ENCODE results near the gene CCDC92. TPM values are rescaled to one million over a fixed set of nuclear protein-coding genes. Genes with fewer than 3 reads are reported as not detected.
A peak's percentile ranks its signal among the peaks of the same experiment; 100 is the strongest.
"Not testable (repeated sequence)": the region's sequence is repeated elsewhere in the genome, so short reads cannot be mapped to it uniquely, and the experiment has no call there.

The CCDC92 gene
- total RNA-seq, 1 experiment from 2014 or later, result 0.63 TPM

DNA sequence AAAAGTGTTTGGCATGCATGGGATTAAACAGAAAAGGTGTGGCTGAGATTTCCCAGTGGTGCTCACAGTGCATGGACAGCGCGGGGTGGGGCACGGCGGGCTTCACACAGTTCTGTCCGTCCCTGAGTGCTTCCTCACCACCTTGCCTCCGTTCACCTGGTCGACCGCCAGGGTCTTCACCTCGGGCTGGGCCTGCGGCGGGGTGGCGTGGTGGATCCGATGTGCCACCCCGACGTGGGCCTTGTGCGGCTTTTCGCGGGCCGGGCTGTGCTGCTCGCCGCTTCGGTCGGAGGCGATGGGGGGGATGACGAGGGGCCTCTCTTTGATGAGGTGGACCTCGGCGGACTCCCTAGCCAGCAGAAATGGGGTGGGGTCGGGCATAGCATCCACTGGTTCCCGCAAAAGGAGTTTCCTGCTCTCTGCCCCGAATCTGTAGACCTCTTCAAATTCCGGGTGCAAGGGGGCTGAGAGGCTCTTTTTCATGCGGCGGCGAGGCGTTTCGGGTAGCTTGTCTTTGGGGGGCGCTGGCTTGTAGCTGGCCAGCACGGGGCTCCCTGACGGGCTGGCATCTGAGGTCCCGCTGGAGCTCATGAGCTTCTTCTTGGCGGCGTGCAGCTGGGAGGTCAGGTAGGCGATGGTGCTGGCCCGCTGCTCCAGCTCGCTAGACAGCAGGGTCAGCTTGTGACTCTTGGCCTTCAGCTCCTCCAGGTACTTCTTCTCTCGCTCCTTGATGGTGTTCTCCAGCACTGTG, 35.5 kb downstream of the CCDC92 start:
- no peak for DNase-seq (ENCODE audit: low read depth)

DNA sequence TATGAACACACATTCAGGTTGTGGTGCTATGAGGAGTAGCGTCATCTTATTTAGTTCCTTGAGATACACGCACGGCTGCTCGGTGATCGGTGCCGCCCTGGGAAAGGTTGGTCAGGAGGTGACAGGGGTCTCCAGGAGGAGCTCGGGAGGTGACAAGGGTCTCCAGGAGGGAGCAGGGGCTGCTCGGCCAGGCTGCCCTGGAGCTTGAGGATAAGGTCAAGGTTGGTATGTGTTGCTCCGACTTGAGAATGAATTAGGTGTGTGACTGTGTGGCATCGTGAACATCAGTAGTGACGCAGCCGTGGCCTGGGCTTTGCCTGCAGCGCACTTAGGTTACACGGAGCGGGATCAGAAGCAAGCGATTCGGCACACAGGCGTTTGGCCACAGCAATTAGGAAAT, 36.2 kb downstream of the CCDC92 start:
- no peak for DNase-seq (ENCODE audit: low read depth)

DNA sequence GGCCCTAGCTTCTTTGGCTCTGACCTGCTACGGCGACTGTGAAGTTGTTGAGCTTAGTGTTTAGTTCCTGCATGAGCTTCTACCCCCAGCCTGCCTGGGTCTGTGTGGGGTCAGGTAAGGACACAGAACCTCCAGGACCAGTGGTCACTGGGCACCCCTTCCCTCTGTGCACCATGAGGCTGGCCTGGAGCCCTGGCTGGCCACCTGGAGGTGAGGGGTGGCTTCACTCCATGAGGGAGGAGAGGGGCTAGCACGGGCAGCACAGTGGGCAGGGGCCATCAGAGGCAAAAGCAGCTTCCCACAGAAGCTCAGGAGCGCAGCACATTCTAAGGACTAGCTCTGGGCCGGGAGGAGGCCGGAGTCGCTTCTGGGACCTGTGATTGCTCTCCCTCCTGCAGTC, 36.7 kb downstream of the CCDC92 start:
- DNase-seq (ENCODE audit: low read depth), result no peak

DNA sequence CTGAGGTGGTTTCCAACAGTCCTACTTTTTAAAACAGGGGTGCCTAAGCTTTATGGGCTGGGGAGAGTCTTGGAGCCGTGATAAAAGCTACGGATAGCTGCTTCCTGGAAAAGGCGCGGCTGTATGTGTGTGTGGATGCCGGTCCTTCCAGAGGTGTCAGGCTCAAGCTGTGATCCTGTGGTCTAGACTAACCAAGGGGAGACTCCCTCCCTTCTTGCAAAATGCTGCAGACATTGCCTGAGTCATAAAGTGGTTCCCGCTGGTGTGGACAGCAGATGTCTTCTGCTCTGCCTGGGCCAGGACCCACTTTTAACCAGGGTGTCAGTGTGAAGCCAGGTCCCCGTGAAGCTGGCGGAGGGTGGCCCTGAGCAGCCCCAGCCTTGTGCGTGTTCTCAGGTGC, 37.8 kb downstream of the CCDC92 start:
- DNase-seq (ENCODE audit: low read depth), result peak; percentile 35

DNA sequence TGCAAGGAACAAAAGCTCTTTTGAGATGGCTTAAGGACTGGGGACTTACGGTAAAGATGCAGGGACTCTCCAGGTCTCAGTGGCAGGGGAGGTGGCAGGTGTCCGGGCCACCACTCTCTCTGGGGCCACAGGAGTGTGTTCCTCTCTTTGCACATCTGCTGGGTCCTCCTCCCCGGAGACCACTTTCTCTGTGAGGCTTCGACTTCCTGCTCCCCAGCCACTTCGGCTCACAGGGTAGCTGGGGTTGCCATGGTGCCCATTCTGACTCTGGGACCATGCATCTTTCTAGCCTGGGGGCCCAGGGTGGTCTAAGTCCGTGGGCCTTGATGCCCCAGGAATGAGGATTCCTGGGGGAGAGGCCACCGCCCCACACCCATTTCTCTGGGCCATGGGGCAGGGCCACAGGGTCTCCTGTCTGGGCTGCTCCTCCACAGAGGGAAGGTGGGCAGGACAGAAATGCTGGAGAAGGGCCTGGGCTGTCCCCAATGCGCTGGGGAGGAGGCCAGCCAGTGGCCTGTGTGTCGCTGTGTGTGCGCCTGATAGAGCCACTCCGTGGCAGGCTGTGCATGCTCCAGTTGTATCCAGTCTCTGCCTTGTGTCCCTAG, 38.5 kb downstream of the CCDC92 start:
- DNase-seq (ENCODE audit: low read depth), result no peak

DNA sequence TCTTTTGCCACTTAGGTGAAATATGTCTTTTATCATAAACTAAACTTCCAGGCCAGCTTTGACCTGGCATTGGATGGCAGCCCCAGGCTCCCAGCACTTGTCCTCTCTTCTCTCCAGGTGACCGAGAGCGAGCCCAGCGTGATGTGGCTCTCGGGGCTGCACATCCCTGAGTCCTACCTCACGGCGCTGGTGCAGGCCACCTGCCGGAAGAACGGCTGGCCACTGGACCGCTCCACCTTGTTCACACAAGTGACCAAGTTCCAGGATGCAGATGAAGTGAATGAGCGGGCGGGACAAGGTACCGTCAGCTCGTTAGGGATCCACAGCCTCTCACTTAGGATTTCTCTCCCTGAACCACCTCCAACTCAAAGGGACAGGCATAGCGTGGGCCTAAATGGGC, 39.4 kb downstream of the CCDC92 start:
- no peak for DNase-seq (ENCODE audit: low read depth)

DNA sequence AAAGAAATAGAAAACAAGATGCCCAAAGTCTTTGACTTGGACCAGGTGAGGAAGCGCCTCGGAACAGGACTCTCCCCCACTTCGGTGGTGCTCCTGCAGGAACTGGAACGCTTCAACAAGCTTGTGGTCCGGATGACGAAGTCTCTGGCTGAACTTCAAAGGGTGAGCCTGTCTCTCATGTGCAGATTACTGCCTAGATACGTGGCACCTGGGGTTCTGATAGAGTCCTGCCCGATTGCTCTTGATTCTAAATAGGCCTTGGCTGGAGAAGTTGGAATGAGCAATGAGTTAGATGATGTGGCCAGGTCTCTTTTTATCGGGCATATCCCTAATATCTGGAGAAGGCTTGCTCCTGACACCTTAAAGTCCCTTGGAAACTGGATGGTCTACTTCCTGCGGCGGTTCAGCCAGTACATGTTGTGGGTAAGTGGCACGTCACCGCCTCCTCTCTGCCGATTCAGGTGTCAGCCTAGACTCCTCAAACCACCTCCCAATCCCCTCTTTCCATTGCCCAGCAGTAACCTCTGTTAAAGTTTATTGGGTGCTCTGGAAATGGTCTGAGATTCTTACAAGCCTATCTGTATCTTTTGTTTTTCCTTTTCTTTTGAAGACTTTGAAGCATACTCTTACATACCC, 40.8 kb downstream of the CCDC92 start:
- no peak for DNase-seq (ENCODE audit: low read depth)

DNA sequence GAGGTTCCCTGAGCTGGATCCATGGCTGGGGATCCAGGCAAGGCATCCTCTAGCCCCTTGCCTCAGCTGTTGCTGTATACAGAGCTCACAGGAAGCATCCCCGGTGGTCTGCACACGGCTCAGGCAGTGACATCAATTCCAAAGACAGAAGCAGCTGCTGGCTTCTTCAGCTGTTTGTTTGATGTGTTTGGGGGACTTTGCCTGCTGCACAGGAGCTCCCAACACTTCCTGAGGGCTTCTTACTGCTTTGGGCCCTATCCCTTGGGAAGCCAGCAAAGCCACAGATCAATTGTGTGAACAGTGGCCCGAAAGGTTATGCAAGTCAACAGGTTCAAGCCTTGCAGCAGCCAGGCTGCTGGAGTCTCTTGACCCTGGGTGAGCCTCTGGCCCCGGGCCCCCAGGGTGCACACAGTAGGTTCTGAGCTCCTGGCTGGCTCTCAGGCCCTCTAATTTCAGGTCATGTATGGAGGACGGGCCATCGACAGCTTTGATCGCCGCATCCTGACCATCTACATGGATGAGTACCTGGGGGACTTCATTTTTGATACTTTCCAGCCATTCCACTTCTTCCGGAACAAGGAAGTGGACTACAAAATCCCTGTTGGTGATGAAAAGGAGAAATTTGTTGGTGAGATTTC, 42.6 kb downstream of the CCDC92 start:
- no peak for DNase-seq (ENCODE audit: low read depth)

DNA sequence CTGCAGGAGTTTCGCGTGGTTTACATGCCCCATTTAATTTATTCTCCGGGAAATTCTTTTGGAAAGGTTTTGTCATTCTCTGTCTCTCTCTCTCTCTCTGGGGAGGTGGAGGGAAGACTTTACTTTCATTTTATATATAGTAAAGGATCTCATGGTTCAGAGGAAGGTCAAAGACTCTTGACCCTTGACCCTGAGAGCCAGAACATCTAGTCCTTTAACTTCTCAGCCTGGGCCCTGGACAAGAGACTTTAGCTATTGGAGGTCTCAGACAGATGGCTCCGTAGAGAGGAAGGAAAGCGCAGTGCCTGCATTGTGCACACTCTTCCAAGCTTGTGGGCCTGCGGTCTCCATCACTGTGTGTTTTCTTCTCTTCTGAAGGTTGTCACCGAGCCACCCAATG, 43.7 kb downstream of the CCDC92 start:
- DNase-seq (ENCODE audit: low read depth), result no peak

DNA sequence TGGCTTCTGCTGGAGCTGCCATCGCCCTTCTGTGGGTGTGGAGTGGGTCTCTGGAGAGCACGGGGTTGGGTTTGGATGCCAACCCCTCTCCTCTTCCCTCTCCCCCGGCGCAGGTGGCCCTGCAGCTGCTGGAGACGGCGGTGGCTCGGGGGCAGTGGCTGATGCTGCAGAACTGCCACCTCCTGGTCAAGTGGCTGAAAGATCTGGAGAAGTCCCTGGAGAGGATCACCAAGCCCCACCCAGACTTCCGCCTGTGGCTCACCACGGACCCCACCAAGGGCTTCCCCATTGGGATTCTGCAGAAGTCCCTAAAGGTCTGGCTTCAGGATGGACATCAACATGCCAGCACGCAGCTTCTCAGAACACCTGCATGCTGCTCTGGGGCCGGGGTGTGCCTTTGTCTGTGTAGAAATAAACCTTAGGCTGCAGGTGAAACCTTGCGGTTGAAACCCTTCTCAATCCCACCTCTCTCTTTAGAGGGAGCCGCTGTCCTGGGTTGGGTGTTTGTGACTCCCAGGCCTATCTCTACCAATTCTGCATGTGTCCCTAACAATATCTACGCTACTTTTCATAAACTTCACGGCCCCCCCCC, 44.3 kb downstream of the CCDC92 start:
- DNase-seq (ENCODE audit: low read depth), result no peak

DNA sequence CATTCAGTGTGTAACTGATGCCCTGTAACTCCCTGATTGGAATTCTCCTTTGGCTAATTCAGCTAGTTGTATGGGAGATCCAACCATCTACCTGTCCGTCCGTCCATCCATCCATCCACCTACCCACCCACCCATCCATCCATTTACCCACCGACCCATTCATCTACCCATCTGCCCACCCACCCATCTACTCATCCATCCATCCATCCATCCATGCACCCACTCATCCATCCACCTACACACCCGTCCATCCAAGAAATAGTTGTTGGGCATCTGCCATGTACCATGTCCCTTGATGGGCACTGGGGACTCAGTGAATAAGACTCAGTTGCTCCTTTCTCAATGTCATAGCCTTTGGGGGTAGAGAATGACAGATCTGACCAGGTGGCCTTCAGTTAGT, 48.1 kb downstream of the CCDC92 start:
- DNase-seq (ENCODE audit: low read depth), result no peak

DNA sequence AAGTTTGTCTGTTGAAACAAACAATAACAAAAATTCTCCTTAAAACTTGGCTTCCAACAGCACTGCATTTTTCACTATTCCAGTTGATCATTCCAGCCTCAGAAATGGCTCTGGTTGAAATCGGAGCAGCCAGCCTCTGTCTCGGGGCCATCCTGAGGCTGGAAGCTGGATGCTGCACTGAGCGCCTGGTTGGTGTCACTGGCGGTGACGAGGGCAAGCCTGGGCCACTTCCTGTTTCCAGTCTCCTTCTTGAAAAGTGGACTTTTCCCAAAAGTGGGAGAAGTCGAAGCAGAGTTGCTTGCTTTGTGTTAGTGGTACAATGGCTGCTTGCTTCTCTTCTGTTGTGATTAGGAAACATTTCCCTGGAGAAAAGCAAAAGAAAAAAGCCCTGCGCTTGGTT, 48.7 kb downstream of the CCDC92 start:
- no peak for DNase-seq (ENCODE audit: low read depth)

DNA sequence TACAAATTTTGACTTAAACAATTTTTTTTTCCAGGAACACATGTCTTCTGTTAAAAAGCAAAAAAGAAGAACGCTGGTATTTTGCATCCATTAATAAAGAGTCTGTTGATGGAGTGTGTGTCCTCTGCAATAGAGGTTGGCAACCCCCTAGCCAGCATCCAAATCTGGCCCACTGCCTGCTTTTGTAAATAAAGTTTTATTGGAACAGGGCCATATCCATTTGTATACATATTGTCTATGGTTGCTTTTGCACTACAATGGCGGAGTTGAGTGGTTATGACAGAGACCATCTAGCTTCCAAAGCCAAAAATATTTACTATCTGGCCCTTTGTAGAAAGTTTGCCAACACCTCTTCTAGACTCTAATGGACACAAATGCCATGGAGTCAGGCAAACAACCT, 49.6 kb downstream of the CCDC92 start:
- DNase-seq (ENCODE audit: low read depth), result no peak

DNA sequence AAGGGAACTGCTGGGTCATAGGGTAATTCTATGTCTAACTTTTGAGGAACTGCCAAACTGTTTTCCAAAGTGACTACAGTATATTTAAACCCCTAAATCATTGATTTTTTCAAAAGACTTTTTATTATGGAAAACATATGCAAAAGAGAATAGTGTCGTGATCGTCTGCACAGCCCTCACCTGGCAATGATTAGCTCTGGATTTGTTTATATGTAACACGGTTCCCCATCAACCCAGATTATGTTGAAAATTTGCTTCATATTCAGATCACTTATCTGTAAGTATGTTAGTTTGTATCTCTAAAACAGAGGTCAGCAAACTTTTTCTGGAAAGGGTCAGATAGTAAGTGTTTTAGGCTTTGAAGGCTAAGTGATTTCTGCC, 52.7 kb downstream of the CCDC92 start:
- no peak for DNase-seq (ENCODE audit: low read depth)

DNA sequence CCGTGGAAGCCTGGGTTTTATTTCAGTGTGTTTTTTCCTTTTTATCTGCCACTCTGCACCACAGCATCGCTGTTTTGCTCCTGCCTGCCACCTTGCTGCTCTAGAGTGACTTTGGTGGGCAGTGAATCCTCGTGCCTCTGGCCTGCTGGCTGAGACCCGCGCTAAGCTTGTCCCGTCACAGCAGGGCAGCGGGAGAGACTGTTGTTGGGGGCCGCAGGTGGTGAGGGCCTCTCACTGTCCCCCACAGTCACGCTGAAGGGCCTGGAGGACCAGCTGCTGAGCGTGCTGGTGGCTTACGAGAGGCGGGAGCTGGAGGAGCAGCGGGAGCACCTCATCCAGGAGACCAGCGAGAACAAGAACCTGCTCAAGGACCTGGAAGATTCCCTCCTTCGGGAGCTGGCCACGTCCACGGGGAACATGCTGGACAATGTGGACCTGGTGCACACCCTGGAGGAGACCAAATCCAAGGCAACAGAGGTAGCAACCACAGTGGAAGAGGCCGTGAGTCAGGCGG, 55.2 kb downstream of the CCDC92 start:
- no peak for DNase-seq (ENCODE audit: low read depth)

DNA sequence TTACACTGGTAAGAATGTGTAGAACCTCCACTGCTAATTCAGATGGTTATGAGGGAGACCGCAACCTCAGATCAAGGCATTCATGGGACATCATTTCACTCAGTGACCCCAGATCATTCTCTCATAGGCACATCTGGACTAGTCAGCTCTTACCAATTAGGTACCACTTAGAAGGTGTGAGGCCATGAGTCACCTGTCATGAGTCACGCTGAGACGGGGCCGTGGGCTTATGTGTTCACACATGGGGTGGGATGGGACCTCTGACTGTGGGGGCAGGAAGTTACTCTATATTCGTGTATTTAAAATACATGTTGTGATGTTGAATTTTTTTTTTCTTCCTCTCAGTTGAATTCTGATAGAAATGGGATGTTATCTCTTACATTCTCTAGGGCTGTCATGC, 55.9 kb downstream of the CCDC92 start:
- no peak for DNase-seq (ENCODE audit: low read depth)

DNA sequence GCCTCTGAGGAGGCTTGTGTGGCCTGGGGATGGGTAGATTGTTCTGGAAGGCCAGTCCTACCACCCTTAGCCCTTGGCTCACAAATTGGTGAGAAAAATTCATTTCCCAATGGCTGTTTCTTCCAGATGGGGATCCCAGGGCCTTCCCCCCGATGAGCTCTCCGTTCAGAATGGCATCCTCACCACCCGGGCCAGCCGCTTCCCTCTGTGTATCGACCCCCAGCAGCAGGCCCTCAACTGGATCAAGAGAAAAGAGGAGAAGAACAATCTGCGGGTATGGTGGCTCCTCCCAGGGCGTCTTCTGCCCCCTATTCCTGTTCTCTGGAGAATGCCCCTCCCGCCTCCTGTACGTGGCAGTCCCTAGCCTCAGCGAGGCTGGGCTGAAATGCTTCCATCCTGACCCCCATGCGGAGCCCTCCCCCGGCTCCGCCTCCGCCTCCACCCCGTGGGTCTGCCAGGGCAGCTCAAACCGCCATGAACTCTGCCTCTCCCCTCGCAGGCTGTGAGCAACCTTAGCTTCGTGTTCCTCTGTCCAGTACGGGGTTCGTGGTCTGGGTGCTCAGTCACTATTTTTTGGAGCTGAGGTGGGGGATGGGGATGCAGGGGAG, 57.8 kb downstream of the CCDC92 start:
- no peak for DNase-seq (ENCODE audit: low read depth)

DNA sequence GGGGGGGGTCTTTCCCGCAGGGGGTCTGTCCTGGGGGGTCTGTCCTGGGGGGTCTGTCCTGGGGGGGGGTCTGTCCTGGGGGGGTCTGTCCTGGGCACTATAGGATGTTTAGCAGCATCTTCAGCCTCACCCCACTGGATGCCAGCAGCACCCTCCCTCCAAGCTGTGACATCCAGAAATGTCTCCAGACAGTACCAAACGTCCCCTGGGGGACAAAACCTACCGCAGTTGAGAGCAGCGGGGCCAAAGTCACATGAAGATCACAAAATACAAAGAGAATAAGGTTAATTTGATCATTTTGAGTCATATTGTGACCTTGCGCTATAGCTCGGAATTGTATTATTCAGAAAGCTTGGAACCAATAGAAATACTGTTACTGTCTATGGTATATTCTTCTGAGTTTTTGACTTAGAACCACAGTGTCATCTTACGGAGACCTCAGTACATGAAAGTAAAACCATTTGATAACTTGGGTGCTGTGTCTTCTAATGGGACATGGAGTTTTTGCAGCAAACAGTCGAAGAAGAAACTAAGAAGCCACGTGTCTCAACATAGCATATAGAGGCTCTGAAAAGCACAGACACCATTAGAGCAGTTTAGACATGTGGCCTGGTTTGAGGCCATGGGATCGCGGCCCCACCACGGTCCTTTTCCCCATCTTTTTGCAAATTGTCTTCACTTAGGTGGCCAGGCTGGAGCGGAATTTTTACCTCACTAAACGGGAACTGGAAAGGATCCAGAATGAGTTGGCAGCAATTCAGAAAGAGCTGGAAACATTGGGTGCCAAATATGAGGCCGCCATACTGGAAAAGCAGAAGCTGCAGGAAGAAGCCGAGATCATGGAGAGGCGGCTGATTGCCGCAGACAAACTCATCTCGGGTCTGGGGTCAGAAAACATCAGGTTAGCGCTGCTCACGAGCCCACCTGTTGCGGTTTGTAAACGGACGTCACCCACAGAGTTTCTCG, 59.9 kb downstream of the CCDC92 start:
- DNase-seq (ENCODE audit: low read depth), result no peak

DNA sequence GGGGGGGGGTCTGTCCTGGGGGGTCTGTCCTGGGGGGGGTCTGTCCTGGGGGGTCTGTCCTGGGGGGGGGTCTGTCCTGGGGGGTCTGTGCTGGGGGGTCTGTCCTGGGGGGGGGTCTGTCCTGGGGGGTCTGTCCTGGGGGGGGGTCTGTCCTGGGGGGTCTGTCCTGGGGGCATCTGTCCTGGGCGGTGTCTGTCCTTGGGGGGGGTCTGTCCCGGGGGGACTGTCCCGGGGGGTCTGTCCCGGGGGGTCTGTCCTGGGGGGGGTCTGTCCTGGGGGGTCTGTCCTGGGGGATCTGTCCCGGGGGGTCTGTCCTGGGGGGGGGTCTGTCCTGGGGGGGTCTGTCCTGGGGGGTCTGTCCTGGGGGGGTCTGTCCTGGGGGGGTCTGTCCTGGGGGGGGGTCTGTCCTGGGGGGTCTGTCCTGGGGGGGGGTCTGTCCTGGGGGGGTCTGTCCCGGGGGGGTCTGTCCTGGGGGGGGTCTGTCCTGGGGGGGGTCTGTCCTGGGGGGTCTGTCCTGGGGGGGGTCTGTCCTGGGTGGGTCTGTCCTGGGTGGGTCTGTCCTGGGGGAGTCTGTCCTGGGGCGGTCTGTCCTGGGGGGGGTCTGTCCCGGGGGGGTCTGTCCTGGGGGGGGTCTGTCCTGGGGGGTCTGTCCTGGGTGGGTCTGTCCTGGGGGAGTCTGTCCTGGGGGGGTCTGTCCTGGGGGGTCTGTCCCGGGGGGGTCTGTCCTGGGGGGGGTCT, 60.8 kb downstream of the CCDC92 start:
- DNase-seq (ENCODE audit: low read depth), result not testable (repeated sequence)
